Measurements from ENCODE around the gene NDUFV1. TPM values are rescaled to one million over a fixed set of nuclear protein-coding genes. Genes with fewer than 3 reads are reported as not detected.

The NDUFV1 gene
- total RNA-seq, 4 donors from 2014 or later: 154 to 249 (median 180) TPM

GRCh38 chr11:67583247-67584204 lies 23.2 kb upstream of the NDUFV1 start, which contains the start of gene GSTP1:
TSS of gene GSTP1 (plus strand) at chr11:67583812. CDS start at chr11:67583844, 32 bp downstream.
- Histone ChIP-seq H3K27me3 (peaks cover 5% of the 10 kb centered on the region), H3K36me3 (peaks cover 0 to 41% of the 10 kb centered on the region in 2 donors), H3K4me1 (peaks cover 0 to 34% (median 7%) of the 10 kb centered on the region in 3 donors), H3K4me3 (peak within 1 kb of the TSS; percentile 89 to 93), H3K27ac (peak within 1 kb of the TSS; percentile 96 to 100 (median 96)), H3K9me3 (no peaks in the 10 kb centered on the region)
- ATAC-seq: peak; percentile 99
- peak in 3 of 4 experiments; percentile 91 to 95 (median 92) for TF ChIP-seq CTCF (IDR thresholded peaks at IDR 0.05)
- peak; percentile 93 for TF ChIP-seq POLR2AphosphoS5 (IDR thresholded peaks at IDR 0.05)
- TF ChIP-seq POLR2A (IDR thresholded peaks at IDR 0.05): peak; percentile 94
- no peak for TF ChIP-seq EP300 (IDR thresholded peaks at IDR 0.05)
- WGBS, 2 donors (ENCODE audit: low coverage in 1 of 2): 0% methylated on average over 4 to 11 of the region's 81 CpGs

GRCh38 chr11:67584205-67584880 lies 22.4 kb upstream of the NDUFV1 start:
- Histone ChIP-seq H3K27me3 (peaks cover 2% of the 10 kb centered on the region), H3K4me3 (peak overlapping the region; percentile 89 to 93), H3K36me3 (peaks cover 0 to 49% of the 10 kb centered on the region in 2 donors), H3K27ac (peak overlapping the region; percentile 96 to 100 (median 96)), H3K4me1 (peaks cover 0 to 34% (median 7%) of the 10 kb centered on the region in 3 donors), H3K9me3 (no peaks in the 10 kb centered on the region)
- TF ChIP-seq CTCF (IDR thresholded peaks at IDR 0.05): peak in 1 of 4 experiments; percentile 11
- TF ChIP-seq POLR2AphosphoS5 (IDR thresholded peaks at IDR 0.05): peak; percentile 45
- peak in 1 of 2 donors; percentile 18 for TF ChIP-seq POLR2A (IDR thresholded peaks at IDR 0.05)
- no peak for TF ChIP-seq EP300 (IDR thresholded peaks at IDR 0.05)
- peak; percentile 71 for ATAC-seq
- 0 to 11% methylated on average over 4 to 13 of the region's 33 CpGs for WGBS, 2 donors (ENCODE audit: low coverage in 1 of 2)

- peak overlapping the region; percentile 96 to 100 (median 96) for H3K27ac ChIP-seq
- 42 to 75% methylated on average over 2 to 8 of the region's 21 CpGs for WGBS, 2 donors (ENCODE audit: low coverage in 1 of 2)
- H3K36me3 ChIP-seq: peaks cover 0 to 53% of the 10 kb centered on the region in 2 donors
- H3K4me3 ChIP-seq: peak overlapping the region; percentile 89 to 93
- no peaks in the 10 kb centered on the region for H3K27me3 ChIP-seq
- peaks cover 0 to 34% (median 7%) of the 10 kb centered on the region in 3 donors for H3K4me1 ChIP-seq
- ATAC-seq: no peak
- no peaks in the 10 kb centered on the region for H3K9me3 ChIP-seq
- TF ChIP-seq EP300 (IDR thresholded peaks at IDR 0.05) (no peak), POLR2A (IDR thresholded peaks at IDR 0.05) (no peak), CTCF (IDR thresholded peaks at IDR 0.05) (no peak)
These were observed 21.6 kb upstream of the NDUFV1 start for GRCh38 chr11:67584881-67585873.

GRCh38 chr11:67585911-67586310 lies 20.8 kb upstream of the NDUFV1 start:
- Histone ChIP-seq H3K27ac (peak overlapping the region in 1 of 4 donors; percentile 96), H3K27me3 (no peaks in the 10 kb centered on the region), H3K4me1 (peaks cover 0 to 34% (median 7%) of the 10 kb centered on the region in 3 donors), H3K36me3 (peaks cover 0 to 53% of the 10 kb centered on the region in 2 donors), H3K4me3 (no peak overlapping the region), H3K9me3 (no peaks in the 10 kb centered on the region)
- WGBS, 2 donors (ENCODE audit: low coverage in 1 of 2): 86 to 90% methylated on average over 2 to 3 of the region's 4 CpGs
- no peak for ATAC-seq
- no peak for TF ChIP-seq EP300 (IDR thresholded peaks at IDR 0.05)
- TF ChIP-seq POLR2A (IDR thresholded peaks at IDR 0.05): no peak
- TF ChIP-seq POLR2AphosphoS5 (IDR thresholded peaks at IDR 0.05): no peak
- TF ChIP-seq CTCF (IDR thresholded peaks at IDR 0.05): no peak

Measured in gastroesophageal sphincter (tissue), 4 donors.